Measurements from ENCODE around the gene NIFK. TPM values are rescaled to one million over a fixed set of nuclear protein-coding genes. Genes with fewer than 3 reads are reported as not detected.

Gene NIFK
- total RNA-seq, 2 experiments from 2014 or later = 148 to 213 TPM

Other genes starting within 250 kb of the NIFK start
- not detected for gene RNU4ATAC, start 206.0 kb downstream of the NIFK start, total RNA-seq
- gene CLASP1, start 87.4 kb downstream of the NIFK start, total RNA-seq = 10 to 100 TPM; 56.8 to 75.6 TPM
- gene TSN, start 18.8 kb upstream of the NIFK start, total RNA-seq = 10 to 100 TPM; 44.0 to 71.2 TPM

All from activated CD4-positive, alpha-beta T cell treated with anti-CD3 and anti-CD28 coated beads for 36 hours (primary cell).